ENCODE measurements around the gene PLD4.

The PLD4 gene

GRCh38 chr14:104892531-104893434, 31.9 kb upstream of the PLD4 start:
- no peak for ATAC-seq
- TF ChIP-seq ZNF8 (CRISPR knock-in tag; IDR thresholded peaks at IDR 0.05) (no peak), PPARA (CRISPR knock-in tag; IDR thresholded peaks at IDR 0.05; ENCODE audit: borderline replicate concordance) (no peak), SNAI2 (CRISPR knock-in tag; IDR thresholded peaks at IDR 0.05) (no peak), PATZ1 (CRISPR knock-in tag; IDR thresholded peaks at IDR 0.05; ENCODE audit: borderline replicate concordance) (no peak), RARB (CRISPR knock-in tag; IDR thresholded peaks at IDR 0.05) (no peak), ZFP30 (CRISPR knock-in tag; IDR thresholded peaks at IDR 0.05) (no peak), CREB5 (CRISPR knock-in tag; IDR thresholded peaks at IDR 0.05; ENCODE audit: low read depth) (no peak), ESRRG (CRISPR knock-in tag; IDR thresholded peaks at IDR 0.05) (no peak), TOX (CRISPR knock-in tag; IDR thresholded peaks at IDR 0.05; ENCODE audit: borderline replicate concordance) (no peak), CSDC2 (CRISPR knock-in tag; IDR thresholded peaks at IDR 0.05) (no peak), OSR1 (CRISPR knock-in tag; IDR thresholded peaks at IDR 0.05) (no peak)

DNA sequence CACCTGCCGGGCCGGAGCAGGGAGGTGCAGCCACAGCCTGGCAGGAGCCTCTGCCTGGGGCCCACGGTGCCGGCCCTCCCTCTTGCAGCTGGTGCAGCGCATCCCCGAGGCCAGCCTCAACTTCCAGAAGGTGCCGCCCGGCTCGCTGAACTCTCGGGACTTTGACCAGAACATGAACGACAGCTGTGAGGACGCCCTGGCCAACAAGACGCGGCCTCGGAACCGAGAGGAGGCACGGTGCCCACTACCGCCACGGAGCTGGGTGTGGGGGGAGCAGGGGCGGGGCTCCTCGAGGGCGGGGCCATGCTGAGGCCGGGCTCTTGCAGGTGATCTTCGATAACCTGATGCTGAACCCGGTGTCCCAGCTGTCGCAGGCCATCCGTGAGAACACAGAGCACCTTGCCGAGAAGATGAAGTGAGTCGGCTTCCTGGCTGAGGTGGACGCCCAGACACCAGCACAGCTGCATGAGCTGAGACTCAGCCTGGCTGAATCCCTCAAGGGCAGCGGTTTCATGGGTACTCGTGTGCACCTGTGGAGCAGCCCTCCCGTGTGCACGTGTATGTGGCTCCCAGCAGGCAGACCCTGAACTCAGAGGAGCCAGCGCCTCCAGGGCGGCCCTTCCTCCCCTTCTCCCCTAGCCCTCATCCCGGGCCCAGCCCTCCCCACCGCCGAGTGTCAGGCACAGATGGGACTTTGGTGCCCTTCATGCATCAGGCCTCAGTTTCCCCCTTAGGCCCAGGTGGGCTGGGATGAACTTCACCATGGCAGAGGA, 31.1 kb upstream of the PLD4 start:
- no peak for ATAC-seq
- TF ChIP-seq ZNF565 (CRISPR knock-in tag; conservative IDR thresholded peaks at IDR 0.05; ENCODE audit: low read depth) (no peak), RARB (CRISPR knock-in tag; IDR thresholded peaks at IDR 0.05) (no peak), CREB5 (CRISPR knock-in tag; IDR thresholded peaks at IDR 0.05; ENCODE audit: low read depth) (no peak), ZFP30 (CRISPR knock-in tag; IDR thresholded peaks at IDR 0.05) (no peak), PATZ1 (CRISPR knock-in tag; IDR thresholded peaks at IDR 0.05; ENCODE audit: borderline replicate concordance) (no peak), CSDC2 (CRISPR knock-in tag; IDR thresholded peaks at IDR 0.05) (no peak), ZC3H10 (CRISPR knock-in tag; IDR thresholded peaks at IDR 0.05) (no peak), ZNF8 (CRISPR knock-in tag; IDR thresholded peaks at IDR 0.05) (no peak), TOX (CRISPR knock-in tag; IDR thresholded peaks at IDR 0.05; ENCODE audit: borderline replicate concordance) (no peak), CSRNP3 (CRISPR knock-in tag; IDR thresholded peaks at IDR 0.05) (no peak), POU6F1 (CRISPR knock-in tag; IDR thresholded peaks at IDR 0.05; ENCODE audit: borderline replicate concordance, low read depth) (no peak), ZNF70 (CRISPR knock-in tag; IDR thresholded peaks at IDR 0.05) (no peak), BACH2 (CRISPR knock-in tag; IDR thresholded peaks at IDR 0.05; ENCODE audit: borderline replicate concordance) (no peak), GLIS3 (CRISPR knock-in tag; IDR thresholded peaks at IDR 0.05) (no peak)
- TF ChIP-seq, protein P1, sequence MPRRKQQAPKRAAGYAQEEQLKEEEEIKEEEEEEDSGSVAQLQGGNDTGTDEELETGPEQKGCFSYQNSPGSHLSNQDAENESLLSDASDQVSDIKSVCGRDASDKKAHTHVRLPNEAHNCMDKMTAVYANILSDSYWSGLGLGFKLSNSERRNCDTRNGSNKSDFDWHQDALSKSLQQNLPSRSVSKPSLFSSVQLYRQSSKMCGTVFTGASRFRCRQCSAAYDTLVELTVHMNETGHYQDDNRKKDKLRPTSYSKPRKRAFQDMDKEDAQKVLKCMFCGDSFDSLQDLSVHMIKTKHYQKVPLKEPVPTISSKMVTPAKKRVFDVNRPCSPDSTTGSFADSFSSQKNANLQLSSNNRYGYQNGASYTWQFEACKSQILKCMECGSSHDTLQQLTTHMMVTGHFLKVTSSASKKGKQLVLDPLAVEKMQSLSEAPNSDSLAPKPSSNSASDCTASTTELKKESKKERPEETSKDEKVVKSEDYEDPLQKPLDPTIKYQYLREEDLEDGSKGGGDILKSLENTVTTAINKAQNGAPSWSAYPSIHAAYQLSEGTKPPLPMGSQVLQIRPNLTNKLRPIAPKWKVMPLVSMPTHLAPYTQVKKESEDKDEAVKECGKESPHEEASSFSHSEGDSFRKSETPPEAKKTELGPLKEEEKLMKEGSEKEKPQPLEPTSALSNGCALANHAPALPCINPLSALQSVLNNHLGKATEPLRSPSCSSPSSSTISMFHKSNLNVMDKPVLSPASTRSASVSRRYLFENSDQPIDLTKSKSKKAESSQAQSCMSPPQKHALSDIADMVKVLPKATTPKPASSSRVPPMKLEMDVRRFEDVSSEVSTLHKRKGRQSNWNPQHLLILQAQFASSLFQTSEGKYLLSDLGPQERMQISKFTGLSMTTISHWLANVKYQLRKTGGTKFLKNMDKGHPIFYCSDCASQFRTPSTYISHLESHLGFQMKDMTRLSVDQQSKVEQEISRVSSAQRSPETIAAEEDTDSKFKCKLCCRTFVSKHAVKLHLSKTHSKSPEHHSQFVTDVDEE (CRISPR knock-in tag; IDR thresholded peaks at IDR 0.05) = no peak
